ENCODE measurements around the gene DHRS7B. TPM values are rescaled to one million over a fixed set of nuclear protein-coding genes. Genes with fewer than 3 reads are reported as not detected.
"Not testable (repeated sequence)": the region's sequence is repeated elsewhere in the genome, so short reads cannot be mapped to it uniquely, and the experiment has no call there.

DHRS7B gene
- total RNA-seq, 1 experiment from 2014 or later: 20.8 TPM

- peak overlapping the region; percentile 62 for H3K4me3 ChIP-seq
- peak; percentile 96 to 99 for DNase-seq
- peaks cover 4% of the 10 kb centered on the region for H3K4me1 ChIP-seq
- H3K36me3 ChIP-seq: peaks cover 2% of the 10 kb centered on the region; the same call in 1 of the 2 replicates
- peak overlapping the region; percentile 93 for H3K27ac ChIP-seq
- H3K9me3 ChIP-seq (replicated peaks): no peaks in the 10 kb centered on the region
- H3K27me3 ChIP-seq: no peaks in the 10 kb centered on the region
Observed at GRCh38 chr17:21098934-21099689, 27.7 kb upstream of the DHRS7B start.

- no peak for DNase-seq
- H3K36me3 ChIP-seq: no peaks in the 10 kb centered on the region
- no peaks in the 10 kb centered on the region for H3K27me3 ChIP-seq
- no peaks in the 10 kb centered on the region for H3K9me3 ChIP-seq (replicated peaks)
- no peak overlapping the region for H3K27ac ChIP-seq
- H3K4me3 ChIP-seq: no peak overlapping the region
- H3K4me1 ChIP-seq: peaks cover 4% of the 10 kb centered on the region
Observed at GRCh38 chr17:21100636-21101035, 26.1 kb upstream of the DHRS7B start.

GRCh38 chr17:21104608-21105007 lies 22.2 kb upstream of the DHRS7B start:
- H3K36me3 ChIP-seq: no peaks in the 10 kb centered on the region
- no peak overlapping the region for H3K27ac ChIP-seq
- H3K4me1 ChIP-seq: no peaks in the 10 kb centered on the region; the same call in 1 of the 2 replicates
- peaks cover 9% of the 10 kb centered on the region; the same call in 1 of the 2 replicates for H3K27me3 ChIP-seq
- H3K4me3 ChIP-seq: no peak overlapping the region
- no peaks in the 10 kb centered on the region for H3K9me3 ChIP-seq (replicated peaks)
- no peak for DNase-seq

DNA sequence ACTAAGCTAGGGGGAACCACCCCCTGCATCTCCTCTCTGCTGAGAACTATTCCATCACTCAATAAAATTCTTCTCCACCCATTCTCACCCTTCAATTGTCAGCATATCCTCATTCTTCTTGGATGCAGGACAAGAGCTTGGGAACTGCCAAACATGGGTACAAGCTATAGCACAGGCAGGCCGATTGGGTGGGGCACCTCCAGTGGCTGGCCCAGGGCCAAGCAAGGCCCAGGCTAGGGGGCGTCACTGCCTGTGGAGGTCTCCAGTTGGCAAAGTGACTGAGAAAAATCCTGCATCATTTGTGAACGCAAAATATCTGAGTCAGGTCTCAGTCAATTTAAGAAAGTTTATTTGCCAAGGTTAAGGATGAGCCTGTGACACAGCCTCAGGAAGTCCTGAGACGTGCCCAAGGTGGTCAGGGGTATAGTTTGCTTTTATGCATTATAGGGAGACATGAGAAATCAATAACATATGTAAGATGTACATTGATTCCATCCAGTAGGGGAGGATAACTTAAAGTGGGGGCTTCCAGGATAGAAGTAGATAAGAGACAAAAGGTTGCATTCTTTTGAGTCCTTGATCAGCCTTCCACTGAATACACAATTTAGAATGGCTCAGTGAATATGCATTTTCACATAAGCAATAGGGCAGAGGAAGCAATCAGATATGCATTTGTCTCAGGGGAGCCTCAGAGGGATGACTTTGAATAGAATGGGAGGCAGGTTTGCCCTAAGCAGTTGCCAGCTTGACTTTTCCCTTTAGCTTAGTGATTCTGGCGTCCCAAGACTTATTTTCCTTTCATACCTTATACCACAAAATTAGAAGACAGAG lies 21.5 kb upstream of the DHRS7B start:
- no peaks in the 10 kb centered on the region for H3K9me3 ChIP-seq (replicated peaks)
- no peaks in the 10 kb centered on the region; the same call in 1 of the 2 replicates for H3K4me1 ChIP-seq
- H3K4me3 ChIP-seq: no peak overlapping the region
- no peaks in the 10 kb centered on the region for H3K36me3 ChIP-seq
- no peak overlapping the region for H3K27ac ChIP-seq
- no peak for DNase-seq
- peaks cover 9% of the 10 kb centered on the region; the same call in 1 of the 2 replicates for H3K27me3 ChIP-seq

GRCh38 chr17:21106316-21106715 lies 20.4 kb upstream of the DHRS7B start:
- Histone ChIP-seq H3K4me3 (no peak overlapping the region), H3K4me1 (no peaks in the 10 kb centered on the region), H3K9me3 (replicated peaks) (no peaks in the 10 kb centered on the region), H3K27ac (no peak overlapping the region), H3K36me3 (no peaks in the 10 kb centered on the region), H3K27me3 (peaks cover 9% of the 10 kb centered on the region; the same call in 1 of the 2 replicates)
- DNase-seq: no peak

DNA sequence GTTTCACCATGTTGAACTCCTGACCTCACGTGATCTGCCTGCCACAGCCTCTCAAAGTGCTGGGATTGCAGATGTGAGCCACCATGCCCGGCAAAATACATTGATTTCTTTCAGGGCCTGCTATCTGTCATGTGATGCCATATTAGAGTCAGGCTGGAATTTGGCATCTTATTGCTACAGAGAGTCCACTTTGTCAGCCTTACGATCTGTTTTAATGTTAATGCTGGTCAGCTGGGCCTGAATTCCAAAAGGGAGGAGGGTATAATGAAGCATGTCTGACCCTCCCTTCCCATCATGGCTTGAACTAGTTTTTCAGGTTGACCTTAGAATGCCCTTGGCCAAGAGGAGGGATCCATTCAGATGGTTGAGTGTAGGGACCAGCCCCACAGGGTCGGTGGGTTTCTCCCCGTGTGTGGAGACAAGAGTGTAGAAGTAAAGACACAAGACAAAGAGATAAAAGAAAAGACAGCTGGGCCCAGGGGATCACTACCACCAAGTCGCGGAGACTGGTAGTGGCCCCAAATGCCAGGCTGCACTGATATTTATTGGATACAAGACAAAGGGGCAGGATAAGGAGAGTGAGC lies 19.6 kb upstream of the DHRS7B start:
- H3K27me3 ChIP-seq; H3K36me3 ChIP-seq; H3K9me3 ChIP-seq (replicated peaks); H3K27ac ChIP-seq; H3K4me3 ChIP-seq; DNase-seq; H3K4me1 ChIP-seq: not testable (repeated sequence)

GRCh38 chr17:21108651-21109050 lies 18.1 kb upstream of the DHRS7B start:
- H3K27ac ChIP-seq: no peak overlapping the region
- H3K4me3 ChIP-seq: no peak overlapping the region
- no peaks in the 10 kb centered on the region for H3K4me1 ChIP-seq
- no peaks in the 10 kb centered on the region; the same call in 1 of the 2 replicates for H3K9me3 ChIP-seq (replicated peaks)
- no peaks in the 10 kb centered on the region for H3K36me3 ChIP-seq
- no peak for DNase-seq
- H3K27me3 ChIP-seq: peaks cover 9% of the 10 kb centered on the region; the same call in 1 of the 2 replicates

GRCh38 chr17:21113049-21113690 lies 13.6 kb upstream of the DHRS7B start:
- no peak for DNase-seq

GRCh38 chr17:21113716-21114115 lies 13.0 kb upstream of the DHRS7B start:
- Histone ChIP-seq H3K36me3 (no peaks in the 10 kb centered on the region), H3K4me3 (no peak overlapping the region), H3K9me3 (replicated peaks) (no peaks in the 10 kb centered on the region; the same call in 1 of the 2 replicates), H3K27ac (no peak overlapping the region), H3K27me3 (peaks cover 20% of the 10 kb centered on the region), H3K4me1 (no peaks in the 10 kb centered on the region)
- no peak for DNase-seq

More at GRCh38 chr17:21113049-21113690, 13.6 kb upstream of the DHRS7B start:
- Histone ChIP-seq H3K36me3 (no peaks in the 10 kb centered on the region), H3K4me1 (no peaks in the 10 kb centered on the region), H3K27ac (no peak overlapping the region), H3K9me3 (replicated peaks) (no peaks in the 10 kb centered on the region; the same call in 1 of the 2 replicates), H3K4me3 (no peak overlapping the region), H3K27me3 (peaks cover 14% of the 10 kb centered on the region)

DNA sequence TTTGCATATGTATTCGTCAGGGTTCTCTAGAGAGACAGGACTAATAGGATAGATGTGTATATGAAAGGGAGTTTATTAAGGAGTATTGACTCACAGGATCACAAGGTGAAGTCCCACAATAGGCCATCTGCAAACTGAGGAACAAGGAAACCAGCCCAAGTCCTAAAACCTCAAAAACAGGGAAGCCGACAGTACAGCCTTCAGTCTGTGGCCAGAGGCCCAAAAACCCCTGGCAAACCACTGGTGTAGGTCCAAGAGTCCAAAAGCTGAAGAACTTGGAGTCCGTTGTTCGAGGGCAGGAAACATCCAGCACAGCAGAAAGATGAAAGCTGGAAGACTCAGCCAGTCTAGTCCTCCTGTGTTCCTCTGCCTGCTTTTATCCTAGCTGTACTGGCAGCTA lies 12.0 kb upstream of the DHRS7B start:
- H3K4me1 ChIP-seq, DNase-seq: not testable (repeated sequence)

GRCh38 chr17:21119247-21119918 lies 7.4 kb upstream of the DHRS7B start:
- peak; percentile 78 to 93 for DNase-seq
- Histone ChIP-seq H3K36me3 (no peaks in the 10 kb centered on the region), H3K27ac (no peak overlapping the region), H3K4me3 (no peak overlapping the region), H3K9me3 (replicated peaks) (no peaks in the 10 kb centered on the region), H3K4me1 (no peaks in the 10 kb centered on the region), H3K27me3 (peaks cover 19% of the 10 kb centered on the region)

More for the DNA sequence above, 12.0 kb upstream of the DHRS7B start:
- not testable (repeated sequence) for H3K9me3 ChIP-seq (replicated peaks); H3K36me3 ChIP-seq; H3K27ac ChIP-seq; H3K4me3 ChIP-seq
- peaks cover 19% of the 10 kb centered on the region for H3K27me3 ChIP-seq

DNA sequence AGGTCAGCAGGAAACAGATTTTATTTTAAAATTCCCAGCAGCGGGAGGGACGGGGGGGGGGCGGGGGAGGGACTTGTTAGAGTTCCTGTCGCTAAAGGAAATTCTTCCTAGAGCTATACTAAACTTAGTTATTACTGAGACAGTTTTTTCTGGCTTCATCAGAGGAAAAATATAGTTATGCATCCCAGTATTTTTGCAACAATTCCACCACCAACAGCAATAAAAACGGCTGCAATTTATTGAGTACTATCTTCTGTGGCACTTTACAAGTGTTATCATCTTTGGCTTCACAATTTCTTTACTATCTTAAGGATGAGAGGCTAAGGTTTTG lies 6.9 kb upstream of the DHRS7B start:
- Histone ChIP-seq H3K27ac (no peak overlapping the region), H3K9me3 (replicated peaks) (no peaks in the 10 kb centered on the region), H3K36me3 (no peaks in the 10 kb centered on the region), H3K27me3 (peaks cover 19% of the 10 kb centered on the region), H3K4me1 (no peaks in the 10 kb centered on the region), H3K4me3 (no peak overlapping the region)
- DNase-seq: no peak

DNA sequence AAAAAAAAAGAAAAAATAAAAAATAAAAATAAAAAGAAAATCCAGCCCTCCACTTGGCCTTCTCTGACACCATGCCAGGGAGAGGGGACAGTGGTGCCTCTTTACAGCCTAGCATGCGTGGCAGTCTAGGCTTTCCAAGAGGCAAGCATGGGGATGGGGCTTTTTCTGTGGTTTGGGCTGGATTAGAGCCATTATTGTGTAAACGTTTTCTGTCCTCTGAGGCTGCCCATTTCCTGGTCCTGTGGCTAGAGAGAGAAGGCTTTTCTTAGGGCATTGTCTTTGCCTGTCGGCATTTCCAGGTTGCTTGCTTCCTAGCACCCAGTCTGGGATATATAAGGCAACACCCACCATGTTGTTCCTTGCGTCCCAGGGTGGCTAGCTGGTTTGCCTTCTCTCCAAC lies 2.7 kb upstream of the DHRS7B start:
- H3K4me3 ChIP-seq: no peak overlapping the region

GRCh38 chr17:21124517-21124916 lies 2.2 kb upstream of the DHRS7B start:
- H3K4me1 ChIP-seq; H3K27me3 ChIP-seq; H3K4me3 ChIP-seq; DNase-seq; H3K36me3 ChIP-seq; H3K27ac ChIP-seq; H3K9me3 ChIP-seq (replicated peaks): not testable (repeated sequence)

More for the DNA sequence above, 2.7 kb upstream of the DHRS7B start:
- Histone ChIP-seq H3K27ac (no peak overlapping the region), H3K4me1 (peaks cover 4% of the 10 kb centered on the region), H3K9me3 (replicated peaks) (no peaks in the 10 kb centered on the region), H3K36me3 (no peaks in the 10 kb centered on the region), H3K27me3 (peaks cover 5% of the 10 kb centered on the region; the same call in 1 of the 2 replicates)
- DNase-seq: peak in 1 of 2 experiments; percentile 61

All from SJCRH30 (cell line).